ENCODE results near the gene G2E3.
"Not testable (repeated sequence)": the region's sequence is repeated elsewhere in the genome, so short reads cannot be mapped to it uniquely, and the experiment has no call there.

The G2E3 gene

GRCh38 chr14:30560581-30560980 lies 1.6 kb downstream of the G2E3 start:
- no peak for DNase-seq

DNA sequence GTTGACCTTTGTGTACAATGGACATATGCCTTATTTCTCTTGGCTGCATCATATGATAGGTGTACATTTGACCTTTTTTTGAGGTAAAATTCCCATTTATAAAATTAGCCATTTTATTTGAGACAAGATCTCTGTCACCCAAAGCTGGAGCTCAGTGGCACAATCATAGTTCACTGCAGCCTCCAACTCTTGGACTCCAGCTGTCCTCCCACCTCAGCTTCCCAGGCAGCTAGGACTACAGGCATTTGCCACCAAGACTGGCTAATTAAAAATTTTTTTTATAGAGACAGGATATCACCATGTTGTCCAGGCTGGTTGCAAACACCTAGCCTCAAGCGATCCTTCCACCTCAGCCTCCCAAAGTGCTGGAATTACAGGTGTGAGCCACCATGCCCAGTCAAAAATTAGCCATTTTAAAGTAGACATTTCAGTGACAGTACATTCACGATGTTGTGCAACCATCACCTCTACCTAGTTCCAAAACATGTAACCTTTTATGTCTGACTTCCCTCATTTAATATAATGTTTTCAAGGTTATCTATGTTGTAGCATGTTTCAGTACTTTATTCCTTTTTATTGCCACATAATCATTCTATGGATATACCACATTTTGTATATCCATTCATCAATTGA lies 5.4 kb downstream of the G2E3 start:
- DNase-seq: no peak

GRCh38 chr14:30564868-30565248 lies 5.9 kb downstream of the G2E3 start:
- no peak for DNase-seq

- no peak for DNase-seq
Observed at GRCh38 chr14:30569216-30569902, 10.4 kb downstream of the G2E3 start.

GRCh38 chr14:30569903-30570226 lies 10.9 kb downstream of the G2E3 start:
- no peak for DNase-seq

- no peak for DNase-seq
Observed at GRCh38 chr14:30572237-30572636, 13.3 kb downstream of the G2E3 start.

GRCh38 chr14:30572771-30573170 lies 13.8 kb downstream of the G2E3 start:
- no peak for DNase-seq

GRCh38 chr14:30573226-30573814 lies 14.4 kb downstream of the G2E3 start:
- no peak for DNase-seq

DNA sequence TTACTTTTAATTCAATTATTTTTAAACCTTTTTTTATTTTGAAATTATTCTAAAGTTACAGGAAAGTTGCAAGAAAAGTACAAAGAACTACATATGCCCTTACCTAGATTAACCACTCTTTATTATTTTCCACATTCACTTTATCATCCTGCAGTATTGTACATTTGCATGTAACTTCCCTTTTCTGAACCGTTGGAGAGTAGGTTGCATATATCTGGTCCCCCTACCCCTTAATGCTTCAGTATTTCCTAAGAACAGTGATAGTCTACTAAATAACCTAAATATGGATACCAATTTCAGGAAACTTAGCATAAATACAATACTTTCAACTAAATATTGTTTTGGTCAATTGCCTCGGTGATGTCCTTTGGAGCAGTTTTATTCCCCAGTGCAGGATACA lies 15.0 kb downstream of the G2E3 start:
- no peak for DNase-seq

DNA sequence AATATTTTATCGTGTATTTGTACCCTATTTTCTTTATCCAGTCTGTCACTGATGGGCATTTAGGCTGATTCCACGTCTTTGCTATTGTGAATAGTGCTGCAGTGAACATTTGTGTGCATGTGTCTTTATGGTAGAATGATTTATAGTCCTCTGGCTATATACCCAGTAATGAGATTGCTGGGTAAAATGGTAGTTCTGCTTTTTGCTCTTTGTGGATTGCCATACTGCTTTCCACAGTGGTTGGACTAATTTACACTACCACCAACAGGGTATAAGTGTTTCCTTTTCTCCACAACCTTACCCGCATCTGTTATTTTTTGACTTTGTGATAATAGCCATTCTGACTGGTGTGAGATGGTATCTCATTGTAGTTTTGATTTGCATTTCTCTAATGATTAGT lies 15.8 kb downstream of the G2E3 start:
- not testable (repeated sequence) for DNase-seq

DNA sequence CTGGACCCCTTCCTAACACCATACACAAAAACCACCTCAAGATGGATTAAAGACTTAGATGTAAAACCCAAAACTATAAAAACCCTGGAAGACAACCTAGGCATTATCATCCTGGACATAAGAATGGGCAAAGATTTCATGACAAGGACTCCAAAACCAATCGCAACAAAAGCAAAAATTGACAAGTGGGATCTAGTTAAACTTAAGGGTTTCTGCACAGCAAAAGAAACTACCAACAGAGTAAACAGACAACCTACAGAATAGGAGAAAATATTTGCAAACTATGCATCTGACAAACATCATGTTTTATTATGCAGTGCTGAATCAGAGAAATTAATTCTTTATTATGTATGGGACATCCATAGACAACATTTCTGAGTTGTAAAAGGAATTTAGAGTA lies 17.4 kb downstream of the G2E3 start:
- DNase-seq: not testable (repeated sequence)

DNA sequence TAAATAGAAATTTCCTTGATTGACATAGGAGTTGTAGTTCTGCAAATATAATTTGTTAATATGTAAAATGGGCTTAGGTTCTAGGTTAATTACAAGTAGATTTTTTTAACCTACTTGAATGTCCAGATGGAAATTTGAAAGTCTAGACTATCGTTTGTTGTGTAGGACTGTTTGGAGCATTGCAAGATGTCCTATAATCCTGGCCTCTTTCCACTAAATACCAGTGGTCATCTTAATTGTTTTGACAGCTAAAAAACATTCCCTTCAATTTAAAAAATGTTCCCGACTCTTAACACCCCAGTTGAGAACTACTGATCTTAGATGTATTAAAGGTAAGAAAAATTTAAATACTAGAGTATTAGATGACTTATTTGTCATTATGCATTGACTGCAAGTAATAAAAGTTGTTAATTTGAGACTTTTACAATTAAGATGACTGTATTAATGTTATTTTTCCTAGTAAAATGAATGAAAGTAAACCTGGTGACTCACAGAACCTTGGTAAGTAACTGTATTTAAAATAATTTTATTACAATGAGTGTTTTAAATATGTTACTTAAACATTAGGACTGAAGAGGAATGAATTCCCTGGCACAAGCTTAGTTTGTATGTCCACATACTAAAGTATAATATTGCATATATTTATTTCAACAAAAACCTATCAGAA lies 21.8 kb downstream of the G2E3 start:
- DNase-seq: no peak

DNA sequence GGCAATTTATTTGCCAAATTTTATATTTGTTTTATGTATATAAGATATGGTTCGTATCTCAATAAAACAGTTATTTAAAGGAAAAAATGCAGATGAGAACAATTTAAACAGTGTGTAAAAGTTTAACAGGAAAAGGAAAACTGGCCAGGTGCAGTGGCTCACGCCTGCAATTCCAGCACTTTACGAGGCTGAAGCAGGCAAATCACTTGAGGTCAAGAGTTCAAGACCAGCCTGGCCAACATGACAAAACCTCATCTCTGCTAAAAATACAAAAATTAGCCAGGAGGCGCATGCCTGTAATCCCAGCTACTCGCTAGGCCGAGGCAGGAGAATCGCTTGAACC lies 22.3 kb downstream of the G2E3 start:
- no peak for DNase-seq

DNA sequence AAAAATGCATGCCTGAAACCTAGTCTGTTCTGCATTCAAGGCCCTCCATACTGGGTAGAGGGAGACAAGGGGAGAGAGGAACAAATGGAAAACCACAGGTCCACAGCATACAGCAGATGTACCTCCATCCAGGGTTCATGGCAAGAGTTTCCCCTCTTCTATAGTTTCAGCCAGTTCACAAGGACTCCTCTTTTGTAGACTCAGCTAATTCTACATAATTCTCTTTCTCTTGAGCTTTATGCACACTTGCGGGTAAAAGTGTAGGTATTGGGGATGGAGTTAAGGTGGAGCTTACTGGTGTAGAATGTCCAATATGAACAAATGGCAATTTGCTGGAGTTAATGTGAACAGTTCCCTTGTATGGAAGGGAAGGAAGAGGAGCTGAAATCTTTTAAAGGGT lies 23.4 kb downstream of the G2E3 start:
- DNase-seq: no peak

GRCh38 chr14:30584058-30584630 lies 25.2 kb downstream of the G2E3 start:
- DNase-seq: no peak

- no peak for DNase-seq
Observed at GRCh38 chr14:30585204-30585603, 26.2 kb downstream of the G2E3 start.

DNA sequence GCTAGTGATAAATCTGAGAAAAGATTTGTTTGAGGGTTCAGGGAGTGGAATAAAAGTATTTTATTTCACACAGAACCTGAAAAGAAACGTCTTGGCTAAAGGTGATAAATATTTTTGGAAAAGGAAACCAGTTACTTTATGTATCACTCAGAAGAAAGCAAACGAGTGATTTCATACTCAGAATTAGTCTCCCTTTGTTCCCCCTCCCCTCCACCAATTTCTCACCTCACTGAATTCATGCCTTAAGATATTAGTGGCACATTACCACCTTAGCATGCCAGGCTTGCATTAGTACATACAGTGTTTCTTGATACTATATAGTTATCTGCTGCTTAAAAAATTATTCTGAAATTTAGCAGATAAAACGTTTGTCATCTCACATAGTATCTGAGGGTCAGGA lies 28.2 kb downstream of the G2E3 start:
- DNase-seq: no peak

GRCh38 chr14:30588873-30589272 lies 29.9 kb downstream of the G2E3 start:
- no peak for DNase-seq

GRCh38 chr14:30596935-30597334 lies 38.0 kb downstream of the G2E3 start:
- no peak for DNase-seq

DNA sequence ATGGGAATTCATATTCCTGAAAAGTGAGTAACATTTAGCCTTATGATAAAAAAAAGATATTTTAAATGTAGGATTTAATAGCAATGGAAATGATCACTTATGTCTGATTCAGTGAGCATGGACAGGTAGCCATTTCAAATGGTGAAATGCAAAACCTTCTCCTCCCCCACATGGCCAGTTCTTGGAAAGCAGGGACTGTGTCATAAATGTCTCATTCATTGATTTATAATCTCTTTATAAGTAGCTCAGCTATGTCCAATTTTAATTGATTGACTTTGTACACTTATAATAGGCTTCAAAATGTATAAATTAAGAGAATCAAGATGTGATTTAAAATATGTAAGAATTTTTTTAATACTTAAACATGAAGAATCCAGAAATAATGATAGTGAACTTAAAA lies 38.5 kb downstream of the G2E3 start:
- no peak for DNase-seq

DNA sequence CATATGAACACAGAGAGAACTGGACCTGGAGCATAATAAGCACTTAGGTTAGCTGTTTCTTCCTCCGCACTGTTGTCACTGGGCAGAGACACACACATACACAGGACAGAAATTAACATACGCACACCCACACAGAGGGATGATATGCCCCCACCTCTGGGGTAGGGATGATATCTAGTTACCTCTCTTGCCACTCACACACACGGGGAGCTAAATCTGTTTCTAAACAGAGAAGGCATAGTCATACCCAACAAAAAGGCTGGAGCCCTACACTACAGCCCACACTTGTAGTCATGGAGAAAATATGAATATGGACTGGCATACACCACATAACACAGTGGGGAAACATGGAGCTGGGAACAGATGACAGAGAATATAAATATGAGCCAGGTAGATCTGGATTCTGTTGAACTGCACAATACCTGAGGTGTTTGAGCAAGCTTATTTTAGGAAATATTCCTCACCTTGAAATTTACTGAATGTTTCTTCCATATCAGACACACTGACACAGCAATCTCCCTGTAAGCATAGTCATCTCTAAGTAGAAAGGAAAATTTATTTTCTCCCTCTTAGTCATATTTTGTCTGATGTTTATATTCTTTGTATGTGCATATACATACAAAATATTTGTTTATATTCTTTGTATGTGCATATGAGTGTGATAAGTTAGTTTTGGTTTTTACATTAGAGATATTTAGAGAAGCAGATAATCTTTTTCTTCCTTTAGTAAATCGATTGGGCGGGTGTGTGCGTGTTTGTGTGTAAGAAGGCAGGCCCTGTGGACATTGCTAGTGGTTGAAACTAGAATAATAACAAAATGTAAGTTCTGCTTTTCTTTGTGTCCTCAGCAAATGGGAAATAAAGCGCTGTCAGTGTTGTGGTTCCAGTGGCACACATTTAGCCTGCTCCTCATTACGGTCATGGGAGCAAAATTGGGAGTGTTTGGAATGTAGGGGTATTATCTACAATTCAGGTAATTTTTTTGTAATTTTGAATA lies 42.3 kb downstream of the G2E3 start:
- DNase-seq: no peak

DNA sequence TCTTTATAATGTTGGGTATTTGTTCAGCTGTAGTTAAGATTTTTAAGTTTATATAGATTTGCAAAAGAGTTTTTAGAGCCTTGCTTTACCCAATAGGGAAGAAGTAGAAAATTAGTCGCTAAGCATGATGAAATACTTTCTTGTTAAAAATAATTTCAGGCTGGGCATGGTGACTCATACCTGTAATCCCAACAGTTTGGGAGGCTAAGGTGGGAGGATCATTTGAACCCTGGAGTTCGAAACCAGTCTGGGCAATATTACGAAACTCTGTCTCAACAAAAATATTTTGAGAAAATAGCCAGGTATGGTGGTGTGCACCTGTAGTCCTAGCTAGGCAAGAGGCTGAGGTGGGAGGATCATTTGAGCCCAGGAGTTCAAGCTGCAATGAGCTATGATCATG lies 44.4 kb downstream of the G2E3 start:
- no peak for DNase-seq

DNA sequence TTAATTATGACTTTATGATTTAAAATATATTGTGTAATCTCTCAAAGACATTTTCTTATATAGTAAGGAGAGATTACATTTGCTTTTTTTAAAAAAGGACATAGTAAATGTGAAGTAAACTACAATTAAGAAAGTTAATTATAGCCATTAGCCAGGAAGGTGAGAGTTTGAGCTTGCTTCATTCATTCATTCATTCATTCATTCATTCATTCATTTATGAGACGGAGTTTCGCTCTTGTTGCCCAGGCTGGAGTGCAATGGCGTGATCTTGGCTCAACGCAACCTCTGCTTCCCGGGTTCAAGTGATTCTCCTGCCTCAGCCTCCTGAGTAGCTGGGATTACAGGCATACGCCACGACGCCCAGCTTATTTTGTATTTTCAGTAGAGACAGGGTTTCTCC lies 45.7 kb downstream of the G2E3 start:
- DNase-seq: not testable (repeated sequence)
